ENCODE data around the gene RPTOR. TPM values are rescaled to one million over a fixed set of nuclear protein-coding genes. Genes with fewer than 3 reads are reported as not detected.
A peak's percentile ranks its signal among the peaks of the same experiment; 100 is the strongest.

Gene RPTOR
- total RNA-seq, 4 donors from 2014 or later, result 19.0 to 48.3 (median 27.3) TPM

DNA sequence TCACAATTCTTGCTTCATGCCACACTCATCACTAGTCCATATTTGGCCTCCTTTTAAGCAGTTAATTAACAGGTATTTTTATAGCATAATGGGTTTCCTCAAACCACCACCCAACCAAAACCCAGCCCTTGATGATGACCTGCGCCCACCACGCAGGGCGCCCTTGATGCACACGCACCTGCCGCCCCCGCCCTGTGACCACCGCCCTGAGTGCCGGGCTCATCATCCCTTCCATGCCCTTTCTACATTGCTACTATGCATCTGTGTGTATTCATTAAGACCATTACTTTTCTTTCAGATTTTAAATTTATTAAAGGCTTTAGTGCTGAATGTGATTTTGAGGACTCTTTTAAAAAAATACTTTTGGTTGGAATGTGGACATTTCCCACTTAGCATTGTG is 242.2 kb downstream of the RPTOR start:
- no peaks in the 10 kb centered on the region for H3K27me3 ChIP-seq
- TF ChIP-seq, protein P1, sequence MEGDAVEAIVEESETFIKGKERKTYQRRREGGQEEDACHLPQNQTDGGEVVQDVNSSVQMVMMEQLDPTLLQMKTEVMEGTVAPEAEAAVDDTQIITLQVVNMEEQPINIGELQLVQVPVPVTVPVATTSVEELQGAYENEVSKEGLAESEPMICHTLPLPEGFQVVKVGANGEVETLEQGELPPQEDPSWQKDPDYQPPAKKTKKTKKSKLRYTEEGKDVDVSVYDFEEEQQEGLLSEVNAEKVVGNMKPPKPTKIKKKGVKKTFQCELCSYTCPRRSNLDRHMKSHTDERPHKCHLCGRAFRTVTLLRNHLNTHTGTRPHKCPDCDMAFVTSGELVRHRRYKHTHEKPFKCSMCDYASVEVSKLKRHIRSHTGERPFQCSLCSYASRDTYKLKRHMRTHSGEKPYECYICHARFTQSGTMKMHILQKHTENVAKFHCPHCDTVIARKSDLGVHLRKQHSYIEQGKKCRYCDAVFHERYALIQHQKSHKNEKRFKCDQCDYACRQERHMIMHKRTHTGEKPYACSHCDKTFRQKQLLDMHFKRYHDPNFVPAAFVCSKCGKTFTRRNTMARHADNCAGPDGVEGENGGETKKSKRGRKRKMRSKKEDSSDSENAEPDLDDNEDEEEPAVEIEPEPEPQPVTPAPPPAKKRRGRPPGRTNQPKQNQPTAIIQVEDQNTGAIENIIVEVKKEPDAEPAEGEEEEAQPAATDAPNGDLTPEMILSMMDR (IDR thresholded peaks at IDR 0.05), result no peak
- TF ChIP-seq POLR2A (IDR thresholded peaks at IDR 0.05), result no peak
- intact Hi-C loops (cut with DNase I; ENCODE audit: low total_unique reads), result no loop called here
- H3K4me3 ChIP-seq, result no peak overlapping the region
- H3K9me3 ChIP-seq, result no peaks in the 10 kb centered on the region
- no peaks in the 10 kb centered on the region for H3K36me3 ChIP-seq
- DNase-seq, result no peak
- peaks cover 0 to 7% of the 10 kb centered on the region in 2 donors for H3K4me1 ChIP-seq
- no peak overlapping the region for H3K27ac ChIP-seq

DNA sequence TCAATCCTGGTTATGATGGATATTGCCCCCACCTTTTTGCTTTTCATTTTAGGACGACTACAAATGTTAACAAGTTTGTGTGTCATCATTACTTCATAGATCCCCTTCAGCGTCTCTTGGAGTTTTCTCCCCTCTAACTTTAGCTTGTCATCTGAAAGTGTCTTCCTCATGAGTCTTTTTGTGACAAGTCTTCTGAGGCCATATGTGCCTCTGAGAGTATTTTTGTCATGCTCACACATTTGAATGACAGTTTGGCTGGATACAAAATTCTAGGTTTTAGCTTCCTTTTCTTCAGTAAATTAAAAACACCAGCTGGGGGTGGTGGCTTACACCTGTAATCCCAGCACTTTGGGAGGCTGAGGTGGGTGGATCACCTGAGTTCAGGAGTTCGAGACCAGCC is 243.2 kb downstream of the RPTOR start:
- Histone ChIP-seq H3K4me3 (no peak overlapping the region), H3K4me1 (peaks cover 0 to 7% of the 10 kb centered on the region in 2 donors), H3K9me3 (no peaks in the 10 kb centered on the region), H3K36me3 (no peaks in the 10 kb centered on the region), H3K27me3 (no peaks in the 10 kb centered on the region), H3K27ac (no peak overlapping the region)
- no peak for DNase-seq
- no peak for TF ChIP-seq POLR2A (IDR thresholded peaks at IDR 0.05)
- TF ChIP-seq, protein P1 (IDR thresholded peaks at IDR 0.05), result no peak
- intact Hi-C loops (cut with DNase I; ENCODE audit: low total_unique reads), result no loop called here

DNA sequence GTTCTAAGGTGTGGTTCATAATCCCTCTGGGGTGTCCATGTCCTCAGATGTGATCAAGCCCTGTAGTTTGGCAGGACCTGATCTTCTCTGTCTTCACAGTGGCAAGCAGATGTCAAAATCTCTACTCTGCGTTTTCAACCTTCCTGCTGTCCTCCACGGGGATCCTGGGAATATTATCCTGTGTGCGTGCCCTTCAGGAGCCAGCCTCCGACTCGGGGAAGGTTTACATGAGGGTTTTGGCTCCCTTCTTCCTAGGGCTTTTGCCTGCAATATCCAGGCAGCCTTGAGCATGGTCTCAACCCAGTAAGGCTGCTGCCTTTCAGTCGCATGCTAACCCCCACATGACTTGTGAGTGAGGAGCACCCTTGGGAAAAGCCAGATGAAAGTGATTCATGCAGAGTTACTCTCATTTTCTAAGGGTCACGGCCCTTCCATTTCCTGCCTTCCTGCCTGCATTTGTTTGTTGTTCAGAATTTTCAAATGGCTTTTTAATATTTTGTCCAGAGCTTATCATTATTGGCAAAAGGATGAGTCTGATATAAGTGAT is 244.8 kb downstream of the RPTOR start:
- Histone ChIP-seq H3K4me1 (peaks cover 0 to 7% of the 10 kb centered on the region in 2 donors), H3K4me3 (no peak overlapping the region), H3K27ac (peak overlapping the region; percentile 57 to 65), H3K36me3 (no peaks in the 10 kb centered on the region), H3K9me3 (no peaks in the 10 kb centered on the region), H3K27me3 (no peaks in the 10 kb centered on the region)
- TF ChIP-seq POLR2A (IDR thresholded peaks at IDR 0.05), result no peak
- TF ChIP-seq, protein P1 (IDR thresholded peaks at IDR 0.05), result no peak
- intact Hi-C loops (cut with DNase I; ENCODE audit: low total_unique reads), result no loop called here
- DNase-seq, result peak; percentile 47 to 70

DNA sequence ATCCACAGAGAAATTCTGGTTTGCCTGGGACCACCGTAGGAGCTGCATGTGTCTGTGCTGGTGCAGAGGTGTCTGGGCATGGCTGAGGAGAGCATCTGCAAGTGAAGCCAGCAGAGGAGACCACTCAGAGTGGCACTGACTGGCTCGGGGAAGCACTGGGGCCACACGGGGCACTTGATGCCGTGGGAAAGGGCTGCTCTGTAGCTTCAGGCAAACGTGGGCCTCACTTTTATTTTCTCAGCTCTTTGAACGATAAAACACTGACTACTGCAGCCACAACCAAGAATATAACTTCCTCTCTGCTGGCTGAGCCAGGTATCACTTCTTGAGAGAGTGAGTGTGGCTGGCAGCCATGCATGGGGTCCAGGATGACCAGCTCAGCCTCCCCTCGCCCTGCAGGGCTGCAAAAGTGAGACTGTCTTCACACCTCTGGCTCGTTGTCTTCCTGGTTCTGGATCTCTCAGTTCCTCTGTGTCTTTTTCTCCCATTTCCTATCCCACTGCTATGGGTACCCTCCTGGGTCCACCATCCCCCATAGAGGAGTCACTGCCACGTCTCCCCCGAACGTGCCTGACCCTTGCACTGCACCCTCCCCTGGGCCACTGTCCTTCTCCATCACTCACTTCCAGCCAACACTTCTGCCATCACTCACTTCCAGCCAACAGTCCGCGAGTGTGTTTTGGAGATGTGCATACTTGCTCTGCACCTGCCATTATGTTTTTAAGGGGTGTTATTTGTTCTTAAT is 245.6 kb downstream of the RPTOR start:
- H3K27ac ChIP-seq, result peak overlapping the region; percentile 57 to 65

More for the DNA sequence above, 245.6 kb downstream of the RPTOR start:
- no peaks in the 10 kb centered on the region for H3K9me3 ChIP-seq
- H3K36me3 ChIP-seq, result no peaks in the 10 kb centered on the region
- no peaks in the 10 kb centered on the region for H3K27me3 ChIP-seq
- intact Hi-C loops (cut with DNase I; ENCODE audit: low total_unique reads), result no loop called here
- TF ChIP-seq, protein P1 (IDR thresholded peaks at IDR 0.05), result no peak
- no peak for TF ChIP-seq POLR2A (IDR thresholded peaks at IDR 0.05)
- no peak overlapping the region for H3K4me3 ChIP-seq
- no peak for DNase-seq
- peaks cover 0 to 7% of the 10 kb centered on the region in 2 donors for H3K4me1 ChIP-seq
